HG02623 (cell line): ENCODE results near the gene CNDP2.
A peak's percentile ranks its signal among the peaks of the same experiment; 100 is the strongest.
"Not testable (repeated sequence)": the region's sequence is repeated elsewhere in the genome, so short reads cannot be mapped to it uniquely, and the experiment has no call there.

Experiments used
- ATAC-seq: cut with Tn5 transposase; IDR thresholded peaks from one replicate; pipeline ENCODE4 v1.9.1; 2021; ENCODE audit warnings: moderate library complexity; ENCODE audit not compliant: unreplicated experiment

Gene CNDP2

DNA sequence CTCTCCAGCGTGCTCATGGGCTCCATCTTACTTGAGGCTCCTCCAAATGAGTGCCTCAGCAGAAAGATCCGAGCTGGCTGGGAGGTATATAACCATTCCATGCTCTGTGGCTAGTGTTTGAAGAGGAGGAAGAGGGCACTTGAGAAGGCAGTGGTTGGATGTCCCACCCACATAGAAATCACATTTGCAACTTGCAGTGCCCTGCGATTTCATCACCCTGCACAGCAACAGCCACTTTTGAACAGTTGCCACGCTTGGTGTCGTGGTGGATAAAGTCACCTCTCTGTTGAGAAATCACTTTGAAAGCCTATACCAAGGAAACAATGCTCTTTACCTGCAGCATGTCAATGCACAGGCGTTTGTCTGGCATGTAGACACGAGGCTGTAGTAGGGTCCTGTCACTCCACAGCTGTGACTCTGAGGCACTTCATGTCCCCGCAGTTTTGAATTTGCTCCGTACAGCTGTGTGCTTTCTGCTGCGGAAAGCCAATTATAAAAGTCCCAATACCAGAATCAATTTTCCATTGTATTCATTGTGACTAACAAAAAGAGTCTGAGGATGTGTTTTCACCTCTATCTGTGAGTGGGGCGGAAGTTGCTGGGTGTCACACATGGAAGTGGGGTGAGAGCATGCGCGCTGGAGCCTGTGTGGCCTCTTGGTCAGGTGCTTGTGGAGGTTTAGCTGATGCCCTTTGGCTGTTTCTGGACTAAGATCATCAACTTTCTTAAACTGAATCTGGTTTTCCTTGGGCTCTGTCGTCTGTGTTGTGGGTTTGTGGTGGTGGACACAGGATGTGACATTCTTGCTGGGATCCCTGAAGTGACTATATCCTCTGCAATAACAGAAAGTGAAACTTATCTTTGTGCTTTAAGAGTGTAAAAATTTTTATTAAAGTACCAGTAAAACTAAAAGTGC, 2.8 kb downstream of the CNDP2 start:
- peak; percentile 26 for ATAC-seq

DNA sequence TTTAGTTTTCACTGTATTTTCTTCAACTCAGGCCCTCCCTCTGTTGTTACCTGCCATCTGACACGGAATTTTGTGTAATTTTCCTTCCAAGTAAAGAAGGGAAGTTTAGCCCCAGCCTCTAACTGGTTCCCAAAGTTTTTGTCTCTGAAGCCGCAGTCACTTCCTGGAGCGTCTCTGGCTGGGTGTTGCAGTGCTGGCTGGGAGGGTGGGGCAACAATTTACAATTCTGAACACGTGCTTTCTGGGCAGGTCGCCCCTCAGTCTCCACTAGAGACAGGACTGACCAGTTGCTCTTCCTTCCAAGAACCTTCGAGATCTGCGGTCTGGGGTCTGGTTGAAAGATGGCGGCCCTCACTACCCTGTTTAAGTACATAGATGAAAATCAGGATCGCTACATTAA, 3.5 kb downstream of the CNDP2 start:
- ATAC-seq = peak; percentile 41

DNA sequence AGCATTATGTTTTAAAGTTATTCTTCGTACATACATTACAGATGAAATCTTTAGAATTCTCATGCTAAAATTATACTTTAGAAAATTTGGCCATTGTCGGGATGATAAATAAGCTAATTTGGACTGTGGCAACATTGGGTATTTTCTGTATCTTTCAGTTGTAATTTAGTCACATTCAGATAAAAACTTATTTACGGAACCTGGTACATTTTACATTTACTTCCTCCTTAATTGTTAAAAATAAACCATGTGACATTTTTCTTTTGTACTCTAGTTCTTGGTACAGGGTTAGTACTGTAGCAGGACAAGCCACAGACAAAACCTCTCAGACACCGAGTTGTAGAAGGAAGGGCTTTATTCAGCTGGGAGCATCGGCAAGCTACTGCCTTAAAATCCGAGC, 4.2 kb downstream of the CNDP2 start:
- no peak for ATAC-seq

DNA sequence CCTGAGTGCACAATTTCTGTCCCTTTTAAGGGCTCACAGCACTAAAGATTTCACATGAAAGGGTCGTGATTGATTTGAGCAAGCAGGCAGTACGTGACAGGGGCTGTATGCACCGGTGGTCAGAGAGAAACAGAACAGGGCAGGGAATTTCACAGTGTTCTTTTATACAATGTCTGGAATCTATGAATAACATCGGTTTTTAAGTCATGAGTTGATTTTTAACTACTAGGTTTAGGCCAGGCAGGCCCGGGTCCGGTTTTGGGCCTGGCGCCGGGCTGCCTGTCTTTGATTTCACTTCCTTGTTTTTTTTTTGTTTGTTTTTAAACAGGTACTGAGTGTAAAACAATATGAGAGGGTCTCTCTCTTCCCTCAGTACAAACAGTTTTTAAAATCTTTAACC, 4.6 kb downstream of the CNDP2 start:
- not testable (repeated sequence) for ATAC-seq

DNA sequence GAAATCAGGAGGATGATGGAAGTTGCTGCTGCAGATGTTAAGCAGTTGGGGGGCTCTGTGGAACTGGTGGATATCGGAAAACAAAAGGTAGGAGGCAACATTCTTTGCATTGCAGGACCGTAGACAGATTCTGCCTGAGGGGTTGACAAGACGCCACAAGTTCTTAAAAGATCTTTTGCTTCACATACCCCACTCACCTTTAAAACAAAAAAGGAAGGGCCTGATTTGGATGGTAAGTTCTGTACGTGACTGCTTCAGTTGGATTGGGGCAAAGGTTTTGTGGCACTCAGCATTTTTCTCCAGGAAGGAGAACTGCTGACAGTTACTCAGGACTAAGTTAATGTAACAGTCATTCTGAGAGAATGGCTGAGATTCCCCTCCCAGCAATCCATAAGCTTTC, 5.2 kb downstream of the CNDP2 start:
- ATAC-seq = no peak

- no peak for ATAC-seq
Measured at GRCh38 chr18:74503137-74503536, 7.0 kb downstream of the CNDP2 start.

- no peak for ATAC-seq
Measured at GRCh38 chr18:74505776-74506175, 9.6 kb downstream of the CNDP2 start.

DNA sequence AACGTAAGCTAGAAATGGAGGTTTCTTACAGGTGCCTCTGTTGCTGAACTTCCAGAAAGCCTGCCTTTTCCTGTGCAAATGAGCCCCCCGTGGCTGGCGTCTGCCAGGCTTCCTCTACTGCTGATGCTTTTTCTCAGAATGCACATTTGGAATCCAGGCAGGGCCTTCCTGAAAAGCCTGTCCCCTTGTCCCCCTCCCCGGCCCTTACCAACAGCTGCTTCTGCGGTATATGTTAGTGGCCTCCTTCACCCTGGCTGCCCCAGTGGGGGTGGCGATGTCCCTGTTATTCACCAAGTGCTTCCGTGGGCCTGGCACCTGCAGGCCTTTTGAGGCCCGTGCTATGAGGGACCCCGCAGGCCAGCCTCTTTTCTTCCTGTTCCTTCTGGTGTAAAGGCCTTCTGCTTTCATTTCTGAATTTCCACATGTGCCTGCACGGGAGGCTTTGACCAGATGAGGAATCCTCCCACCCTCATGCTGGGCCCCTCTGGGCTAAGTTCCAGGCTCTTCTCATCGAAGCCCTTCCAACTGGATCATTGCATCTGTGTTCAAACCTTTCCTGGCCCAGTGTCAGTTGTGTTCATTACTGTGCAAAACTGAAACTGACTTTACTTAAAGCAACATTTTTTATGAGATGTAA, 10.4 kb downstream of the CNDP2 start:
- ATAC-seq = no peak

GRCh38 chr18:74507097-74507881, 11.1 kb downstream of the CNDP2 start:
- ATAC-seq = no peak

DNA sequence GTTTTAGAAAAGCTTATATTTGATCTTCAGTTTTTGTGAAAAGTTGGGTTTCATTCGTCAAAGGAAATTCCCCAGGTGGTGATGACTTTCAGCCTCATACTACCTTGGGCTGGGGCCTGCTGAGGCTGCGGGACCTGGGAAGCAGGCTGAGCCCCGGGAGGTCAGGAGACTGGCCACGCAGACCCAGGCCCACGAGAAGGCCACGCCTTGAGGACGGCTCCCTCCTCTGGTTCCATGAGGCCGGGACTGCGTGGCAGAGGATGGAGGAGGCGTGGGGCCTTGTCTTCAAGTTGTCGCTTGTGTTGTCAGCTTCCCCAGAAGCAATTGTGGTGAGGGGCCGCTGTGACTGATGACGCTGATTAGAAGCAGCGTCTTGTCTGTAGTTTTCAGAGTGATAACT, 11.8 kb downstream of the CNDP2 start:
- ATAC-seq = no peak

DNA sequence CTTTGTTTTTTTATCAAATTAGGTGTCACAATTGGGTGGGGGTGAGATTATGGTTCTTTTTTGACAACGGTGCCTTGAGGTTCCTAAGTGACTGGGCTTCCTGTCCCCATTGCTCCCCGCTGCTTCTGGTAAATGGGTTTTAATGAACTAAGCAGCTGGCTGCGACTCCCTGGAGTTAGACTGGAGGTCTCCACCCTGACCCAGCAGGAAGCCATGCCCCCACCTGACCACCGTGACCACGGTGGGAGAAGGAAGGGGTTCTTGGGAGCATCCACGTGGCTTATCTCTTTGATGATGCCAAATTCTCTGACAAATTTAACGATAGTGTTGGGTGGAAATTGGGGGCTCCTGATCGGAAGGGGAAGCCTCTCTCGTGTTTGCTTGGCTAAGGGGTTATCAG, 12.2 kb downstream of the CNDP2 start:
- no peak for ATAC-seq

- ATAC-seq = no peak
Measured at GRCh38 chr18:74508821-74509225, 12.7 kb downstream of the CNDP2 start.

GRCh38 chr18:74509856-74510769, 13.9 kb downstream of the CNDP2 start:
- ATAC-seq = no peak

DNA sequence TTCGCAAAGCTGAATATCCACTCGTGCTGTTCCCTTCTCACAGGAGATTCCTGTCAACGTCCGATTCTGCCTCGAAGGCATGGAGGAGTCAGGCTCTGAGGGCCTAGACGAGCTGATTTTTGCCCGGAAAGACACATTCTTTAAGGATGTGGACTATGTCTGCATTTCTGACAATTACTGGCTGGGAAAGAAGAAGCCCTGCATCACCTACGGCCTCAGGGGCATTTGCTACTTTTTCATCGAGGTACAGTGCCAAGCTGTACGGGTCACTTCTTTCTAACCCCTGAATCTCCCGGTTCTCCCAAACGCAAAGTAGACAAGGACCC, 14.6 kb downstream of the CNDP2 start:
- ATAC-seq = no peak

GRCh38 chr18:74511823-74512222, 15.7 kb downstream of the CNDP2 start:
- ATAC-seq = no peak

- no peak for ATAC-seq
Measured at GRCh38 chr18:74512321-74513053, 16.3 kb downstream of the CNDP2 start.

DNA sequence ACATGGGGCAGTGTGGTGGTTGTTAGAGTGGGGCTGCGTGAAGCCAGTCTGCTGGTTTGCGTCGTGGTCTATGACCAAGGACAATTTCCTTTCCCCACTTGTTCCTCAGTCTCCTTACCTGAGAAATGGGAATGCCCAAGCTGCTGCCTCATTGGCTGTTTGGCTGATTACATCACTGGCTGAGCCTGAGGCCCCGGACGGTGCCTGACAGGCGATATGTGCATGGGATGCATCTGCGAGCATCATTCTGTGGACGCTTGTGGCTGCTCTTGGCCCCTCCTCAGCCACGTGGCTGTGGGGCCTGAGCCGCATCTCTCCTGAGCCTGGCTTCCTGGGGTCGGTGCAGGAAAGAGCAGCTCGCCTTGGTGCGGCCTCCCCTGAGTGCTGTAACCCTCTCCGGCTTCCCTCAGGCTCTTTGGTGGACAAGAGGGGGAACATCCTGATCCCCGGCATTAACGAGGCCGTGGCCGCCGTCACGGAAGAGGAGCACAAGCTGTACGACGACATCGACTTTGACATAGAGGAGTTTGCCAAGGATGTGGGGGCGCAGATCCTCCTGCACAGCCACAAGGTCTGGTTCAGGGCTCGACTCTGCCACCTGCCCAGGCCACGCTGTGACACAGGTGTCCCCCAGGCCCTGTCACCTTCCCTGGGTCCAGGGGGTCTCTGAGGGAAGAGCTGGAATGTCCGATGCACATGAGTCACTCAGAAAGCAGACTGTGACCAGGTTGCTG, 17.2 kb downstream of the CNDP2 start:
- ATAC-seq = no peak

DNA sequence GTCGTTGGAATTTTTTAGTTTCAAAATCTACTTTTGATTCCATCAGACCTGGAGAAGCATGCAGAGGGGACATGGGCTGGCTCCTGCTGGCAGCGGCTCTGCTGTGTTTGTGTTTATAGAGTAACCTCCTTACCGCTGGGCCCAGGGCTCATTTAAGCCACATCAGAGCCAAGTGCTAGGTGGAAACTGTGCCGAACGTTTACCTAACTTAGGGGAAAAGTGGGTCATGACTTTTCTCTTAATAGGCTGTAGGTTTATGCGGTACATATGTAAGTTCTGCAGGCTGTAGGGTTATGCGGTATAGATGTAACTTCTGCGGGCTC, 17.7 kb downstream of the CNDP2 start:
- no peak for ATAC-seq

DNA sequence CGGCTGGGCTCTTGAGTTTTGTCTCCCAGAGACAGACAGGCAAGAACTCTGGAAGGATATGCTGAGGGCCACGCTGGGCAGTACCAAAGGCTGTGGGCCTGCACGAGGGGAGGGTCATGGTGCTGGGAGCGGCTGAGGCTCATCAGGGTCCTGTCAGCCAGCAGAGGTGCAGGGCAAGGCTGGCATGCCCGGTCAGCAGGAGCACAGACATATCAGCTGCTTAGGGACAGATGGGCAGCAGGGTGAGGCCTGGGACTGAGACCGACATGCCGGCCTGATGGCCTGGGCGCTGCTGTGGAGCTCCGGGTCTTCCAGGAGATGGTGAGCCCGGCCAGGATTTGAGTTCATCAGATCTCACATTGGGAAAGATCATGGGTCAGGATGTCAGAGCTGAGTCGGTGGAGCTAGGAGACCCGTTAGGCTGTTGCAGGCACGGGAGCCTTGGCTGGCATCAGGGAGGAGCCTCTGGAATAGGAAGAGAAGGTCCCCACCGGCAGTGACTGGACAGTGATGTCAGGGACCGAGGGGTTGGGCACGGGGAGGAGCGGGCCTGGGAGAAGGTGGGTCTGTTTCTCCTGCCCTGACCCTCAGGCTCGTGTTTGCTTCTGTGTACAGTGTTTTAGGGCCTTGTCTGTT, 18.8 kb downstream of the CNDP2 start:
- no peak for ATAC-seq
